ENCODE results near the gene FAM76B.

FAM76B gene

GRCh38 chr11:95802806-95803205 is 13.2 kb upstream of the FAM76B start:
- no peak overlapping the region for H3K4me3 ChIP-seq (ENCODE audit: low read depth, low read length)
- no peak for DNase-seq (ENCODE audit: low read depth)
- no peak for TF ChIP-seq CTCF (IDR thresholded peaks at IDR 0.05; ENCODE audit: low read depth, low read length, missing control alignments)

- no peak overlapping the region for H3K4me3 ChIP-seq (ENCODE audit: low read depth, low read length)
- TF ChIP-seq CTCF (IDR thresholded peaks at IDR 0.05; ENCODE audit: low read depth, low read length, missing control alignments): no peak
- DNase-seq (ENCODE audit: low read depth): no peak
Observed at GRCh38 chr11:95800438-95800837, 10.9 kb upstream of the FAM76B start.

DNA sequence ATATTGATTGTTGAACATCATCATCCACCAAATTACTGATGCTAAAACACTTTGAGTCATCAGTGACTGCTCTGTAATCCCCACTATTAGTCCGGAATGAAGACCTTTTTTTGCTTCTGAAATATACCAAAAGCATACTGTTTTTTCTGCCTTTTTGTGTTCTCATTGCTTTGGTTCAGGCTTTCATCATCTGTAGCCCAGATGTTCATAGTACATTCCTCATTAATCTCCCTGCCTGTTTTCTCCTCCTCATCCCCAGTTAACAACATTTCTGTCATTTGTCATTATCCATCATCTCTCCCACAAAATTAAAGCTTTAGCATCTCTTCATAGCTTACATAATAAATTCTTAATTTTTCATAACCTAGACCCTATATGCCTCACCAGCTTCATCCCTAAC is 10.0 kb upstream of the FAM76B start:
- H3K4me3 ChIP-seq (ENCODE audit: low read depth, low read length): no peak overlapping the region
- DNase-seq (ENCODE audit: low read depth): no peak
- no peak for TF ChIP-seq CTCF (IDR thresholded peaks at IDR 0.05; ENCODE audit: low read depth, low read length, missing control alignments)

- DNase-seq (ENCODE audit: low read depth): no peak
- no peak overlapping the region for H3K4me3 ChIP-seq (ENCODE audit: low read depth, low read length)
- TF ChIP-seq CTCF (IDR thresholded peaks at IDR 0.05; ENCODE audit: low read depth, low read length, missing control alignments): no peak
Observed at GRCh38 chr11:95796501-95796900, 6.9 kb upstream of the FAM76B start.

GRCh38 chr11:95795627-95796295 is 6.2 kb upstream of the FAM76B start:
- DNase-seq (ENCODE audit: low read depth): no peak

GRCh38 chr11:95794086-95794485 is 4.5 kb upstream of the FAM76B start:
- H3K4me3 ChIP-seq (ENCODE audit: low read depth, low read length): no peak overlapping the region
- DNase-seq (ENCODE audit: low read depth): no peak
- TF ChIP-seq CTCF (IDR thresholded peaks at IDR 0.05; ENCODE audit: low read depth, low read length, missing control alignments): no peak

More at GRCh38 chr11:95795627-95796295, 6.2 kb upstream of the FAM76B start:
- no peak overlapping the region for H3K4me3 ChIP-seq (ENCODE audit: low read depth, low read length)
- TF ChIP-seq CTCF (IDR thresholded peaks at IDR 0.05; ENCODE audit: low read depth, low read length, missing control alignments): no peak

GRCh38 chr11:95793116-95793515 is 3.5 kb upstream of the FAM76B start:
- DNase-seq (ENCODE audit: low read depth): no peak
- no peak for TF ChIP-seq CTCF (IDR thresholded peaks at IDR 0.05; ENCODE audit: low read depth, low read length, missing control alignments)
- H3K4me3 ChIP-seq (ENCODE audit: low read depth, low read length): no peak overlapping the region
